Ishikawa (cell line): ENCODE results near the gene PRKN.

Experiments
- CEBPB ChIP-seq: IDR thresholded peaks from 2 replicates; pipeline ENCODE4 v1.6.1; 2012
- CREB1 ChIP-seq: IDR thresholded peaks from 2 replicates; pipeline ENCODE4 v1.6.1; 2012; ENCODE audit warnings: low read depth
- EGR1 ChIP-seq: IDR thresholded peaks from 2 replicates; pipeline ENCODE4 v1.6.1; 2012
- EP300 ChIP-seq: IDR thresholded peaks from 2 replicates; pipeline ENCODE4 v1.6.1; 2012; ENCODE audit warnings: borderline replicate concordance
- FOXM1 ChIP-seq: IDR thresholded peaks from 2 replicates; pipeline ENCODE4 v1.6.1; 2012; ENCODE audit warnings: low read depth, borderline replicate concordance
- NFIC ChIP-seq: IDR thresholded peaks from 2 replicates; pipeline ENCODE4 v1.6.1; 2012
- RAD21 ChIP-seq: IDR thresholded peaks from 2 replicates; pipeline ENCODE4 v1.6.1; 2012; ENCODE audit warnings: low read depth
- TAF1 ChIP-seq: IDR thresholded peaks from 2 replicates; pipeline ENCODE4 v1.6.1; 2012; ENCODE audit warnings: low read depth, mild to moderate bottlenecking
- TCF12 ChIP-seq: IDR thresholded peaks from 2 replicates; pipeline ENCODE4 v1.6.1; 2012; ENCODE audit warnings: low read depth
- TEAD4 ChIP-seq: IDR thresholded peaks from 2 replicates; pipeline ENCODE4 v1.6.1; 2012
- YY1 ChIP-seq: IDR thresholded peaks from 2 replicates; pipeline ENCODE4 v1.6.1; 2012; ENCODE audit warnings: low read depth
- ZBTB7A ChIP-seq: IDR thresholded peaks from 2 replicates; pipeline ENCODE4 v1.6.1; 2012; ENCODE audit warnings: low read depth
- TF ChIP-seq, protein P1 (sequence below): IDR thresholded peaks from 2 replicates; pipeline ENCODE4 v1.6.1; 2012; ENCODE audit warnings: low read depth, mild to moderate bottlenecking
- TF ChIP-seq, protein P2 (sequence below): IDR thresholded peaks from 2 replicates; pipeline ENCODE4 v1.6.1; 2012
- TF ChIP-seq, protein P3 (sequence below): IDR thresholded peaks from 2 replicates; pipeline ENCODE4 v1.6.1; 2012

PRKN gene

DNA sequence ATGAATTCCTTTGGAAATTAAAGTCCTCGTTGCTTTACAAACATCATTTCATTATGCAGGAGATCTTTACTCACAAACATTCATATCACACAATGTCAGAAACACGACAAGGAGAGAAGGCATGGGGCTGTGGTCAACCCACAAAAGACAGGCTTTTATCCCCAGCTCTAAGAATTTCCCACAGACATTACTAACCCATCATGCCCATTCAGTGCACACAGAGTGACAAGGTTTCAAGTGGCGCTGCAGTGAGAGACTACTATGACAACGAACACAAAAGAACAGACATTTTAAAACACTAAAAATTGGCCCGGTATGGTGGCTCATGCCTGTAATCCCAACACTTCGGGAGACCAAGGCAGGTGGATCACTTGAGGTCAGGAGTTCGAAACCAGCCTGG is 873.9 kb downstream of the PRKN start:
- TF ChIP-seq, protein P1, sequence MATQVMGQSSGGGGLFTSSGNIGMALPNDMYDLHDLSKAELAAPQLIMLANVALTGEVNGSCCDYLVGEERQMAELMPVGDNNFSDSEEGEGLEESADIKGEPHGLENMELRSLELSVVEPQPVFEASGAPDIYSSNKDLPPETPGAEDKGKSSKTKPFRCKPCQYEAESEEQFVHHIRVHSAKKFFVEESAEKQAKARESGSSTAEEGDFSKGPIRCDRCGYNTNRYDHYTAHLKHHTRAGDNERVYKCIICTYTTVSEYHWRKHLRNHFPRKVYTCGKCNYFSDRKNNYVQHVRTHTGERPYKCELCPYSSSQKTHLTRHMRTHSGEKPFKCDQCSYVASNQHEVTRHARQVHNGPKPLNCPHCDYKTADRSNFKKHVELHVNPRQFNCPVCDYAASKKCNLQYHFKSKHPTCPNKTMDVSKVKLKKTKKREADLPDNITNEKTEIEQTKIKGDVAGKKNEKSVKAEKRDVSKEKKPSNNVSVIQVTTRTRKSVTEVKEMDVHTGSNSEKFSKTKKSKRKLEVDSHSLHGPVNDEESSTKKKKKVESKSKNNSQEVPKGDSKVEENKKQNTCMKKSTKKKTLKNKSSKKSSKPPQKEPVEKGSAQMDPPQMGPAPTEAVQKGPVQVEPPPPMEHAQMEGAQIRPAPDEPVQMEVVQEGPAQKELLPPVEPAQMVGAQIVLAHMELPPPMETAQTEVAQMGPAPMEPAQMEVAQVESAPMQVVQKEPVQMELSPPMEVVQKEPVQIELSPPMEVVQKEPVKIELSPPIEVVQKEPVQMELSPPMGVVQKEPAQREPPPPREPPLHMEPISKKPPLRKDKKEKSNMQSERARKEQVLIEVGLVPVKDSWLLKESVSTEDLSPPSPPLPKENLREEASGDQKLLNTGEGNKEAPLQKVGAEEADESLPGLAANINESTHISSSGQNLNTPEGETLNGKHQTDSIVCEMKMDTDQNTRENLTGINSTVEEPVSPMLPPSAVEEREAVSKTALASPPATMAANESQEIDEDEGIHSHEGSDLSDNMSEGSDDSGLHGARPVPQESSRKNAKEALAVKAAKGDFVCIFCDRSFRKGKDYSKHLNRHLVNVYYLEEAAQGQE: no peak

DNA sequence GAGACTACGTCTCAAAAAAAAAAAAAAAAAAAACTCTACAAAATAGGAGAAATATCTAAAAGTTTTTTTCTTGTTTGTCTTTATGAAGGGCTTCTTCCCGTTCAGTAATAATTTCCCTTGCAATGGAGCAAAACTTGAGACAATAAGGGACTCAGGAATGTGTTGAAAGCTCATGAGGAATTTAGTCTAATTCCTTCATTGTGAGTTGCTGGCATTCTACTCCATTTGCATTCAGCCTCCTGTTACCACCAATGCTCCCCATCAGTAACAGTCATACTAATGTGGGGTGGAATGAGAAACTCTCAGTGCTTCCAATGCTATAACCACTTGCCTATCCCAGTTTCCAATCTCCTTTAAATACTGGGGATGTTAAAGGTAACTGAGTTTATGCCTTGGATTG is 877.0 kb downstream of the PRKN start:
- TF ChIP-seq, protein P2, sequence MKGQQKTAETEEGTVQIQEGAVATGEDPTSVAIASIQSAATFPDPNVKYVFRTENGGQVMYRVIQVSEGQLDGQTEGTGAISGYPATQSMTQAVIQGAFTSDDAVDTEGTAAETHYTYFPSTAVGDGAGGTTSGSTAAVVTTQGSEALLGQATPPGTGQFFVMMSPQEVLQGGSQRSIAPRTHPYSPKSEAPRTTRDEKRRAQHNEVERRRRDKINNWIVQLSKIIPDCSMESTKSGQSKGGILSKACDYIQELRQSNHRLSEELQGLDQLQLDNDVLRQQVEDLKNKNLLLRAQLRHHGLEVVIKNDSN: no peak
- TF ChIP-seq RAD21 (no peak), TAF1 (no peak), YY1 (no peak), TCF12 (no peak), NFIC (no peak), FOXM1 (no peak), TEAD4 (no peak), EGR1 (no peak), ZBTB7A (no peak), EP300 (no peak), CREB1 (no peak), CEBPB (no peak)
- TF ChIP-seq, protein P3, sequence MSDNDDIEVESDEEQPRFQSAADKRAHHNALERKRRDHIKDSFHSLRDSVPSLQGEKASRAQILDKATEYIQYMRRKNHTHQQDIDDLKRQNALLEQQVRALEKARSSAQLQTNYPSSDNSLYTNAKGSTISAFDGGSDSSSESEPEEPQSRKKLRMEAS: no peak
- TF ChIP-seq, protein P1: no peak

DNA sequence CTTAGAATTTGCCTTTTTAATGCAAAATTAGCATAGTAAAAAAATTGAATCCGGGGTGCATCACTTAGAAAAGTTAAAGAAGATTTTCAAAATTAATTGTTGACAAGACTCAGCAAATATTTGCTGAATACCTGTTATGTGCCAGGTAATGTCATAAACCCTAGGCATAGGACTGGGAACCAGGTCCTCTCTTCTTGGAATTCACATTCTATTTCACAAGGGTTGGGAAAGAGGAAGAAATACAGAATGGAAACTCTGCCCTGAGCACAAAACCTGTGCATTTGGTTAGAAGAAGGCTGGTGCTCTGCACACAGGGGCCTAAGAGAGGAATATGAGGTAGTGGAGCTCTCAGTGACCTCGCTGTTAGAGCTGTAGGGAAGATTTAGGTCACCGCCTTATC is 879.9 kb downstream of the PRKN start:
- TF ChIP-seq FOXM1 (no peak), NFIC (no peak), TEAD4 (no peak), CEBPB (no peak), TAF1 (no peak), CREB1 (no peak), TCF12 (no peak), YY1 (no peak)
- TF ChIP-seq, protein P2: no peak
- TF ChIP-seq, protein P1: no peak

DNA sequence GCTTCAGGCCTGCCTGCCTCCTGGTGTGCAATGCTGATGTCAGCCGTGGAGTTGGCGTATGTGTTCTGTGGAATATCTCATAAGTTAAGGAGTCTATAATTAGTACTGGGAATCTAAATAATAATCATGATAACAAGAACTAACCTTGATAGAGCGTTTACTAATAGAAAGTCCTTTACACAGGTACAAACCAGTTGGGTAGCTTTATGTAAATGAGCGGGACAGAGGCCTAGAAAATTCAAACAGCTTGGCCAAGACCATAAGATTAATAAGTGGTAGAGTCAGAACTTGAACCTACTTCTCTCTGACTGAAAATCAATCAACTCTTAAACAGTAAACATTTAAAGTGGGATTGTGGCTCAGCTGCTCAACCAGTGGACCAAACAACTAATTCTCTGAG is 882.8 kb downstream of the PRKN start:
- TF ChIP-seq ZBTB7A: no peak
- TF ChIP-seq, protein P1: no peak
- no peak for TF ChIP-seq NFIC
- TF ChIP-seq EGR1: no peak
- TF ChIP-seq, protein P3: no peak
- no peak for TF ChIP-seq TAF1
- TF ChIP-seq, protein P2: no peak
- no peak for TF ChIP-seq FOXM1
- TF ChIP-seq EP300: no peak
- TF ChIP-seq CEBPB: no peak
- no peak for TF ChIP-seq TCF12
- TF ChIP-seq YY1: no peak
- TF ChIP-seq RAD21: no peak
- TF ChIP-seq TEAD4: no peak
- no peak for TF ChIP-seq CREB1
